ENCODE data around the gene KMO.

GRCh38 chr1:241507189-241507863 is 24.9 kb upstream of the KMO start:
- no peak for TF ChIP-seq SMAD3 (CRISPR knock-in tag; IDR thresholded peaks at IDR 0.05; ENCODE audit: borderline replicate concordance)
- no peak for TF ChIP-seq ATF2 (CRISPR knock-in tag; IDR thresholded peaks at IDR 0.05; ENCODE audit: borderline replicate concordance, low read depth)

Measured in WTC11 (cell line).